ENCODE data around the gene ALDOB. TPM values are rescaled to one million over a fixed set of nuclear protein-coding genes. Genes with fewer than 3 reads are reported as not detected.

ALDOB gene
- total RNA-seq, 1 experiment from 2014 or later, result 1.2 TPM

- no peaks in the 10 kb centered on the region for H3K4me1 ChIP-seq (ENCODE audit: control insufficient read depth in 1 of 2, insufficient read depth in 2 of 2, low read length in 2 of 2)
- RAD21 ChIA-PET (ENCODE audit: low non-redundant PET in 1 of 2, low total read pairs in 2 of 2, uncharacterized antibody in 2 of 2, unreplicated experiment in 2 of 2), result no interaction called here
- no peak overlapping the region for H3K27ac ChIP-seq (ENCODE audit: low read depth, low read length)
- no peak overlapping the region for H3K4me3 ChIP-seq (replicated peaks in 1 of 2; ENCODE audit: low read depth in 1 of 2, low read length in 2 of 2)
- no peaks in the 10 kb centered on the region for H3K9me2 ChIP-seq (ENCODE audit: insufficient read depth)
- intact Hi-C loops (cut with micrococcal nuclease), result no loop called here
- no peak for DNase-seq (ENCODE audit: low read depth, low spot score)
- H3K9me3 ChIP-seq (ENCODE audit: control insufficient read depth in 1 of 2, insufficient read depth in 1 of 2, low read depth in 1 of 2, low read length in 2 of 2), result no peaks in the 10 kb centered on the region
- H3K4me2 ChIP-seq (ENCODE audit: low read length), result no peak overlapping the region
- no peak overlapping the region for H3K9ac ChIP-seq (ENCODE audit: low read length)
- peaks cover 5% of the 10 kb centered on the region; the same call in 1 of the 2 replicates for H3K27me3 ChIP-seq (ENCODE audit: insufficient read depth, low read length)
- H4K20me1 ChIP-seq (ENCODE audit: insufficient read depth), result no peaks in the 10 kb centered on the region
- TF ChIP-seq EZH2 (IDR thresholded peaks at IDR 0.05), result no peak
- no peak for TF ChIP-seq TCF7L2 (IDR thresholded peaks at IDR 0.05; ENCODE audit: borderline replicate concordance, extremely low read depth, insufficient read depth, insufficient read length)
- no peak for TF ChIP-seq CEBPB (IDR thresholded peaks at IDR 0.05; ENCODE audit: low read depth)
- no peak for TF ChIP-seq ZFX (IDR thresholded peaks at IDR 0.05)
- TF ChIP-seq MAX (IDR thresholded peaks at IDR 0.05), result no peak
- no peak for TF ChIP-seq SP1 (IDR thresholded peaks at IDR 0.05; ENCODE audit: low read depth)
- CTCF ChIA-PET, result no interaction called here
- no peak for ATAC-seq
- H3K36me3 ChIP-seq (ENCODE audit: control insufficient read depth in 1 of 2, insufficient read depth in 2 of 2, low read length in 2 of 2), result no peaks in the 10 kb centered on the region
- no peak overlapping the region for H2AFZ ChIP-seq (ENCODE audit: low read depth, low read length, poor library complexity, severe bottlenecking)
- BruUV-seq (replicated peaks), result no TSS peak
- POLR2A ChIA-PET, result no interaction called here
- no peaks in the 10 kb centered on the region for H3K79me2 ChIP-seq (ENCODE audit: insufficient read depth, low read length)
Measured at GRCh38 chr9:101434998-101435397, 576 bp downstream of the ALDOB start.

- no peak overlapping the region for H3K4me2 ChIP-seq (ENCODE audit: low read length)
- no peaks in the 10 kb centered on the region for H3K9me3 ChIP-seq (ENCODE audit: control insufficient read depth in 1 of 2, insufficient read depth in 1 of 2, low read depth in 1 of 2, low read length in 2 of 2)
- intact Hi-C loops (cut with micrococcal nuclease), result no loop called here
- ChIA-PET CTCF (no interaction called here), POLR2A (no interaction called here), RAD21 (ENCODE audit: low non-redundant PET in 1 of 2, low total read pairs in 2 of 2, uncharacterized antibody in 2 of 2, unreplicated experiment in 2 of 2) (no interaction called here)
- DNase-seq (ENCODE audit: low read depth, low spot score) (no peak), ATAC-seq (no peak)
- no peaks in the 10 kb centered on the region for H3K36me3 ChIP-seq (ENCODE audit: control insufficient read depth in 1 of 2, insufficient read depth in 2 of 2, low read length in 2 of 2)
- H3K79me2 ChIP-seq (ENCODE audit: insufficient read depth, low read length), result no peaks in the 10 kb centered on the region
- H3K4me3 ChIP-seq (replicated peaks in 1 of 2; ENCODE audit: low read depth in 1 of 2, low read length in 2 of 2), result no peak overlapping the region
- H3K4me1 ChIP-seq (ENCODE audit: control insufficient read depth in 1 of 2, insufficient read depth in 2 of 2, low read length in 2 of 2), result no peaks in the 10 kb centered on the region
- H3K9me2 ChIP-seq (ENCODE audit: insufficient read depth), result no peaks in the 10 kb centered on the region
- TF ChIP-seq SP1 (IDR thresholded peaks at IDR 0.05; ENCODE audit: low read depth), result no peak
- TF ChIP-seq POLR2AphosphoS5 (IDR thresholded peaks at IDR 0.05; ENCODE audit: low read depth, low read length), result no peak
- TF ChIP-seq TCF7L2 (IDR thresholded peaks at IDR 0.05; ENCODE audit: borderline replicate concordance, extremely low read depth, insufficient read depth, insufficient read length), result no peak
- TF ChIP-seq MAX (IDR thresholded peaks at IDR 0.05), result no peak
- no peak for TF ChIP-seq JUND (IDR thresholded peaks at IDR 0.05)
- TF ChIP-seq RAD21 (IDR thresholded peaks at IDR 0.05; ENCODE audit: low read depth), result no peak
- peaks cover 9% of the 10 kb centered on the region for H3K27me3 ChIP-seq (ENCODE audit: insufficient read depth, low read length)
- H2AFZ ChIP-seq (ENCODE audit: low read depth, low read length, poor library complexity, severe bottlenecking), result no peak overlapping the region
- no TSS peak for BruUV-seq (replicated peaks)
- no peak overlapping the region for H3K27ac ChIP-seq (ENCODE audit: low read depth, low read length)
- H3K9ac ChIP-seq (ENCODE audit: low read length), result no peak overlapping the region
- H4K20me1 ChIP-seq (ENCODE audit: insufficient read depth), result no peaks in the 10 kb centered on the region
Measured at GRCh38 chr9:101433229-101433628, 2.3 kb downstream of the ALDOB start.
